GM19193 (cell line): ENCODE measurements around the gene ZNF445.

Source experiments
- POLR2A ChIP-seq: IDR thresholded peaks from 4 replicates; pipeline ENCODE4 v1.6.1; 2011; ENCODE audit not compliant: insufficient read depth, insufficient read length; ENCODE audit errors: extremely low read depth

The ZNF445 gene

DNA sequence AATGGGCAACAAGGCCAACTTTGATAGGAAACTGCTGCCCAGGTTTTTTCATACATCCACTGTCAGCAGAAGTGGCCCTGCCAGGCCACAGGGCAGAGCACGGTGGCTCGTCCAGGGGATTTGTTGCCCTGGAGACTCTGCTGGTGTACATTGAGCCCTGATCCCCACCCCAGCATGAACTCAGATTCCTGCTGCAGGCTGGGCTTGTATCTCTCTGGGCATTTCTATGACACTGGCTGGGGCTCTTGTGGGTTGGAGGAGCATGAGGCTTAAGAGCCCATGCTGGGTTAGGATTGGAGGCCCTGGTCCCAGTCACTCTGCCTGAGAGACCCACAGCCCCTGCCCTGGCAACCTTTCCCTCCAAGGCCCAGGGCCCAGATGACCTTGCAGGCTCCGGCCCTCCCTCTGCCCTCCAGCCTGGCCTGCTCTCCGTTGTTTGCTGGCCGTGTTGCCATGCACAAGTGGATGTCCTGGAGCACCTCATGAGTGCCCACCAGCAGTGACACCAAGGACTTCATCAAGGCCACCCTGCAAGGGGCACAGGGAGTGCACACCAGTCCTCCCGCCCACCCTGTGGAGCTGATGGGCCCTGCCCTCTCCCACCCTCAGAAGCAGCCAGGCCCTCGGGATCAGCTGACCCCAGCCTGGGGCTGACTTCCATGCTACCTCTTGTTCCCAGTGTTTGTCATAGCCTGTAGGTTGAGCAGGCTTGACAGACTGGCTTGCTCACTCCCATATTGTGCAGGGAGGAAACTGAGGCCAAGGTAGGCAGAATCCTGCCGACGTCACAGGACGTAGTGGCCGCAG, 58.2 kb downstream of the ZNF445 start:
- no peak for TF ChIP-seq POLR2A

- no peak for TF ChIP-seq POLR2A
Measured at GRCh38 chr3:44418549-44418948, 58.9 kb downstream of the ZNF445 start.

- no peak for TF ChIP-seq POLR2A
Measured at GRCh38 chr3:44416031-44417030, 61.1 kb downstream of the ZNF445 start.

DNA sequence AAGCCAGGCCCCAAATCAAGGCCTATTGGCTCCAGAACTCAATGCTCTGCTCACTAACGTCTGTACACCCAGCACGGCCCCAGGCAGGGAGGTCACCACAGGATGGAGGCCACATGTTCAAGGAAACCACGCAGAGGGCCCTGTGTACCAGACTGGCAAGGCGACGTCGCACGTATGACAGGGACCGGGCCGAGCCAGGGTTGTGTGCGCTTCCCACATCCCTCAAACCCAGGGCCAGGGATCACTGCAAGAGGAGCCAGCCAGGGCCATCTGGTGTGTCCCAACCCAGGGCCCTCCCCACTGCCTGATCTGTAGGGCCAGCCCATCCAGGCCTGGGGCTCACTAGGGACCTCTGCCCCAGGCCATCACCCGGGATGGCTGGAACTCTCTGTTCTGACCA, 62.0 kb downstream of the ZNF445 start:
- no peak for TF ChIP-seq POLR2A

- no peak for TF ChIP-seq POLR2A
Measured at GRCh38 chr3:44414517-44415090, 62.9 kb downstream of the ZNF445 start.

DNA sequence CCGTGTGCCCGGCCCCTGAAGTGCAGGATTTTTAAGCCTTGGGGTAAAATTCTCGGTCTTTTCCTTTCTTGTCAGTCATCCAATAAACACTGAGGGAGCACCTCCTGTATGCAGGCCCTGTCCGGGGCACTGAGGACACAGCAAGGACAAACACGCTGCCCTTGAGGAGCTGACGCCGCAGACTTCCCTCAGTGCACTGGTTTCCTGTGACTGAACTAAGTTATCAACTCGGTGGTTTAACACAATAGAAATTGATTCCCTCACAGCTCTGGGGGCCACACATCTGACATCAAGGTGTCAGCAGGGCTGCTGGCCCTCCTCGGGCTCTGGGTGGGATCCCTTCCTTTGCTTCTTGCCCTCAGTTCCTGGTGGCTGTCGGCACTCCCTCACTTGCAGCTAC, 65.1 kb downstream of the ZNF445 start:
- no peak for TF ChIP-seq POLR2A

- no peak for TF ChIP-seq POLR2A
Measured at GRCh38 chr3:44411031-44411645, 66.3 kb downstream of the ZNF445 start.

DNA sequence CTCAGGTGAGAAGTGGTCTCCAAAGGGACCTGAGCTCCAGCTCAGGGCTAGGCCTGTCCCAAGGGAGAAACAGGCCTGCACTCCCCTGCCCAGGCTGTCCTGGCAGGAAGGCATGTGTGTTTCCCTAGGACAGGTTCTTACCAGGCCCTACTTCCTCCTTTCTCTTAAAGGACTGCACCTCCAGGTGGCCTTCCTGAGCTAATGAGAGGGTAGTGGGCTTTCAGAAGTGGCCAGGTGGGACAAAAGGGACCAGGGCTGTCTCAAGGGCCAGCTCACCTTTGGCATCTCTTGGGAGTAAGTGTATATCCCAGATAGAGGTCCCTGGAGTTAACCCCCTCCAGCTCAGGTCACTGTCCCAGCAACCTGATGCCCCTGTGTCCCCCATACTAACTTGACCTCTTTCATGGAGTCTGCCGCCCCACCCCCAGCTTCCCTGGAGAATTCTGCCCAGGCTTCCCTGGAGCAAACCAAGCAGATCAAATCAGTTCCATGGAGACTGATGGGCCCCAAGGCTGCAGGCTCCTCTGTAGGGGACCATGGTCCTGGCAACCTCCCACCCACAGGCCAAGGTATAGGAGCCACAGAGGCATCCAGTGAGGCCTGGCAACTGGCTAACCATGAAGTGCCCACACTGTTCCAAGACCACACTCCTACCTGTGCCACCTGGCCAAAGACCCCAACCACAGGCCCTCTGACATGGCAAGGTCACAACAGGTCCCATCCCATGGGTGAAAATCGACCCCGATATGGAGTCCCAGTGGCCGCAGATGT, 67.6 kb downstream of the ZNF445 start:
- no peak for TF ChIP-seq POLR2A

GRCh38 chr3:44402548-44402947, 74.9 kb downstream of the ZNF445 start:
- TF ChIP-seq POLR2A, result no peak

- TF ChIP-seq POLR2A, result no peak
Measured at GRCh38 chr3:44400771-44401170, 76.7 kb downstream of the ZNF445 start.

DNA sequence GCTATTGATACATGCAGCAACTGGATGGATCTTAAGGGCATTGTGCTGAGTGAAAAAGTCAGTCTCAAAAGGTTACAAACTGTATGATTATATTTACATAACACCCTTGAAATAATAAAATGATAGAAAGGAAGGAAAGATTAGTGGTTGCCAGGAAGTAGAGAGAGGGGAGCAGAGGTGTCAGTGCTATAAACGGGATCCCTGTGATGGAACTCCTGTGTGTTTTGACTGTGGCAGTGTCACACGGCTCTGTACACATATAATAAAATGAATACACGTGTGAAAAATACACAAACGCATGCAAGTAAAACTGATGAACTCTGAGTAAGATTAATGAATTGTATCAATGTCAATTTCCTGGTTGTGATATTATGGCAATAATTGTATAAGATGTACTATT, 78.6 kb downstream of the ZNF445 start:
- TF ChIP-seq POLR2A, result no peak

GRCh38 chr3:44396200-44397171, 81.0 kb downstream of the ZNF445 start:
- no peak for TF ChIP-seq POLR2A

- no peak for TF ChIP-seq POLR2A
Measured at GRCh38 chr3:44395714-44396113, 81.8 kb downstream of the ZNF445 start.
